ENCODE results near the gene SPATA22.
"Not testable (repeated sequence)": the region's sequence is repeated elsewhere in the genome, so short reads cannot be mapped to it uniquely, and the experiment has no call there.

SPATA22 gene

GRCh38 chr17:3469529-3469928 is 2.1 kb downstream of the SPATA22 start:
- Mint-ChIP-seq H3K9me3 (peaks cover 2% of the 10 kb centered on the region), H3K4me1 (peaks cover 8% of the 10 kb centered on the region), H3K27ac (no peak overlapping the region), H3K27me3 (ENCODE audit: low read depth) (no peaks in the 10 kb centered on the region), H3K4me3 (no peak overlapping the region), H3K36me3 (ENCODE audit: low read depth) (no peaks in the 10 kb centered on the region)
- no peak for TF ChIP-seq CTCF (IDR thresholded peaks at IDR 0.05; ENCODE audit: unreplicated experiment in 3 of 3)

DNA sequence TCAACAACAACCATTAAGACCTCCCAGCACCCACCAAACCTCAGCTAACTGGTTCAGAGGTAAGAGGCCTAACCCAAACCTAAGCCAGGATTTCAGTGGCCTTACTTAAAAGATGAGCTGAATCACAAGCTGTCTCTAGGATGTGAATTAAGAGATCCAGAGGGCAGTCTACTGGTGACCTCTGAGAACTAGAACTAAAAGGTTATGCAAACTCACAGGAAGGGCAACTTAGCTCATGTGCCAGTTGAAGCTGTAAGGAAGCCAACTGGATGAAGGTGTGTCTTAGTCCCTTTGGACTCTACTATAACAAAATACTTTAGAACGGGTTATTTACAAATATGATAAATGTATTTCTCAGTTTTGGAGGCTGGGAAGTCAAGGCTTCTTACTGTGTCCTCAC is 5.3 kb downstream of the SPATA22 start:
- not testable (repeated sequence) for H3K36me3 Mint-ChIP-seq (ENCODE audit: low read depth); H3K27ac Mint-ChIP-seq; H3K9me3 Mint-ChIP-seq; H3K4me1 Mint-ChIP-seq; H3K4me3 Mint-ChIP-seq; H3K27me3 Mint-ChIP-seq (ENCODE audit: low read depth)

GRCh38 chr17:3448059-3448665 is 23.5 kb downstream of the SPATA22 start:
- Mint-ChIP-seq H3K9me3 (no peaks in the 10 kb centered on the region), H3K36me3 (ENCODE audit: low read depth) (no peaks in the 10 kb centered on the region), H3K4me1 (no peaks in the 10 kb centered on the region), H3K27ac (no peak overlapping the region), H3K27me3 (ENCODE audit: low read depth) (peaks cover 13% of the 10 kb centered on the region), H3K4me3 (no peak overlapping the region)
- TF ChIP-seq CTCF (IDR thresholded peaks at IDR 0.05; ENCODE audit: unreplicated experiment in 3 of 3), result no peak

DNA sequence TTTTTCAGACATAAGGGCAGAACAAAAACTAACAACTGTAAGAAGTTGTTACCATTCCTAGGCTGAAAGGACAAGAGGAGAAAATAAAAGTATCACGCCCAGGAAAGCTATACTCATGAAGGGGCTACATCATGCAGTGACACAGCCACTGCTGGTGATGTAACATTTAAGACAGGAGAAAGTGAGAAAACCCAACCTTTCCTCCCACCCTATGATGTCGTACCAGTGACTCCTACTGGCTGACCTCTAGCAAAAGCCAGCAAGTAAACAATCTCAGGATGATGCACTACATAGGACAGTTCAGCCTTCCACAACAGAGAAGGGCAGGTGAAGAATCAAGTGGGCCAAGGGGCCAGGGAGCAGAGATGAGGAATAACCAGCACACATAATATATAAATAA is 24.0 kb downstream of the SPATA22 start:
- H3K27ac Mint-ChIP-seq, result no peak overlapping the region
- TF ChIP-seq CTCF (IDR thresholded peaks at IDR 0.05; ENCODE audit: unreplicated experiment in 3 of 3), result no peak
- no peaks in the 10 kb centered on the region for H3K9me3 Mint-ChIP-seq
- H3K36me3 Mint-ChIP-seq (ENCODE audit: low read depth), result no peaks in the 10 kb centered on the region
- H3K4me3 Mint-ChIP-seq, result no peak overlapping the region
- peaks cover 13% of the 10 kb centered on the region for H3K27me3 Mint-ChIP-seq (ENCODE audit: low read depth)
- H3K4me1 Mint-ChIP-seq, result no peaks in the 10 kb centered on the region

GRCh38 chr17:3440451-3440850 is 31.2 kb downstream of the SPATA22 start:
- Mint-ChIP-seq H3K9me3 (no peaks in the 10 kb centered on the region), H3K27ac (no peak overlapping the region), H3K36me3 (ENCODE audit: low read depth) (no peaks in the 10 kb centered on the region), H3K27me3 (ENCODE audit: low read depth) (peaks cover 20% of the 10 kb centered on the region), H3K4me1 (no peaks in the 10 kb centered on the region), H3K4me3 (no peak overlapping the region)
- TF ChIP-seq CTCF (IDR thresholded peaks at IDR 0.05; ENCODE audit: unreplicated experiment in 3 of 3), result no peak

DNA sequence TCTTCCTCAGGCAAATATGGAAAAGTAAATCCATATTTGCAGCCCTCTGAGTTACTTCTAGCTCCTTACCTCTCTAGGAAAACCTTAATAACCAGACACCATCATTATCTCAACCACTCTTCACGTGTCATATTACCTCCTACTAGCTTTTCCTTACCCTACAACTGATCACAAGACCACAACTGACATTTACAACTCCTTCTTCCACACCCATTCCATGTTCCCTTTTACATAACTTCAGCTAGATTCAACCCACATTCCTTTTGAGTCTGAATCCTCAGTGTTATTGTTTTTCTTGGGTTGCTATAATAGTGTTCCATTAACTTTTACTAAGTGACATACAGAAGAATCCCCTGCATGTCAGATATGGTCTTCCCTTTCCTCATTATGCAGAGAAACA is 33.3 kb downstream of the SPATA22 start:
- no peak overlapping the region for H3K4me3 Mint-ChIP-seq
- H3K9me3 Mint-ChIP-seq, result peaks cover 2% of the 10 kb centered on the region
- H3K27ac Mint-ChIP-seq, result no peak overlapping the region
- H3K4me1 Mint-ChIP-seq, result no peaks in the 10 kb centered on the region
- H3K36me3 Mint-ChIP-seq (ENCODE audit: low read depth), result no peaks in the 10 kb centered on the region
- no peak for TF ChIP-seq CTCF (IDR thresholded peaks at IDR 0.05; ENCODE audit: unreplicated experiment in 3 of 3)
- peaks cover 13% of the 10 kb centered on the region for H3K27me3 Mint-ChIP-seq (ENCODE audit: low read depth)
